ENCODE data around the gene C1orf174. TPM values are rescaled to one million over a fixed set of nuclear protein-coding genes. Genes with fewer than 3 reads are reported as not detected.

C1orf174 gene
- total and polyA plus RNA-seq, 2 of the 4 experiments (the other 2 are of a cell fraction) = 26.7 to 45.7 TPM

GRCh38 chr1:3888301-3888700 is 11.8 kb downstream of the C1orf174 start:
- Histone ChIP-seq H3K4me1 (ENCODE audit: control insufficient read depth, insufficient read depth, low read length) (no peaks in the 10 kb centered on the region), H3K79me1 (ENCODE audit: low read depth in 1 of 2, low read length in 2 of 2) (peaks cover 5 to 10% of the 10 kb centered on the region in 2 experiments), H3K4ac (ENCODE audit: low read depth, low read length) (no peak overlapping the region), H3K9me1 (ENCODE audit: insufficient read depth, low read length) (no peaks in the 10 kb centered on the region; the same call in 1 of the 2 replicates), H3K9me3 (ENCODE audit: control insufficient read depth, insufficient read depth, low read length) (no peaks in the 10 kb centered on the region), H2BK15ac (ENCODE audit: low read depth, low read length) (no peak overlapping the region), H4K91ac (ENCODE audit: insufficient read depth, low read depth, low read length) (no peak overlapping the region), H3K27ac (ENCODE audit: insufficient read depth, low read length) (no peak overlapping the region), H3K18ac (ENCODE audit: low read depth, low read length) (no peak overlapping the region), H3K14ac (replicated peaks; ENCODE audit: low read depth, low read length) (no peak overlapping the region), H3K36me3 (ENCODE audit: control insufficient read depth, insufficient read depth, low read length) (peaks cover 40% of the 10 kb centered on the region), H3K9ac (ENCODE audit: low read depth, low read length) (no peak overlapping the region), H2AK9ac (replicated peaks; ENCODE audit: low read depth, low read length, poor library complexity) (no peak overlapping the region), H3K56ac (ENCODE audit: extremely low read depth, insufficient read depth, low read length) (no peak overlapping the region), H3K23ac (ENCODE audit: low read depth, low read length) (no peak overlapping the region), H2AK5ac (ENCODE audit: low read depth, low read length) (no peak overlapping the region), H2BK5ac (ENCODE audit: low read depth, low read length, poor library complexity, severe bottlenecking) (no peak overlapping the region), H3K4me2 (ENCODE audit: low read depth, low read length) (no peak overlapping the region), H3K4me3 (ENCODE audit: insufficient read depth, low read depth, low read length) (no peak overlapping the region), H3K27me3 (ENCODE audit: control insufficient read depth, insufficient read depth, low read length) (no peaks in the 10 kb centered on the region), H4K8ac (ENCODE audit: low read depth in 2 of 2, low read length in 2 of 2) (no peak overlapping the region), H2AFZ (replicated peaks; ENCODE audit: low read length, poor library complexity) (no peak overlapping the region), H4K5ac (ENCODE audit: low read depth, low read length) (no peak overlapping the region), H4K20me1 (ENCODE audit: insufficient read depth, low read length) (no peaks in the 10 kb centered on the region), H2BK120ac (ENCODE audit: low read depth, low read length) (no peak overlapping the region), H2BK20ac (ENCODE audit: low read depth, low read length) (no peak overlapping the region)
- dilution Hi-C loops (cut with HindIII; ENCODE audit: low sequenced_read_pairs, unreplicated experiment) = no loop called here
- in situ Hi-C loops (cut with MboI; ENCODE audit: low sequenced_read_pairs) = no loop called here
- POLR2A ChIA-PET (ENCODE audit: unreplicated experiment) = no interaction called here
- DNase-seq = no peak
- whole genome bisulfite sequencing, 2 experiments (ENCODE audit: extremely low coverage in 2 of 2, insufficient read length in 1 of 2) = 75% methylated on average over 7 of the region's 15 CpGs; no CpG with 5 or more reads in 1 of the 2 experiments
- CTCF ChIA-PET = interaction anchor here (0.6 kb wide), 1 partner anchor 25 kb away, joined by 3 read pairs; no protein-coding TSS in a partner anchor
- TF ChIP-seq USF2 (IDR thresholded peaks at IDR 0.05; ENCODE audit: low read depth, low read length) = no peak
- TF ChIP-seq BHLHE40 (IDR thresholded peaks at IDR 0.05; ENCODE audit: low read depth, low read length) = no peak
- TF ChIP-seq CHD1 (IDR thresholded peaks at IDR 0.05; ENCODE audit: low read depth, low read length) = no peak
- no peak for TF ChIP-seq RAD21 (IDR thresholded peaks at IDR 0.05; ENCODE audit: low read length)
- TF ChIP-seq SMC3 (IDR thresholded peaks at IDR 0.05; ENCODE audit: low read depth, low read length) = no peak
- TF ChIP-seq ELK1 (IDR thresholded peaks at IDR 0.05; ENCODE audit: borderline replicate concordance, low read depth, low read length) = no peak
- no peak for TF ChIP-seq MAZ (IDR thresholded peaks at IDR 0.05; ENCODE audit: borderline replicate concordance, low read depth, low read length)
- no peak for TF ChIP-seq RFX5 (IDR thresholded peaks at IDR 0.05; ENCODE audit: low read depth, low read length)
- no peak for TF ChIP-seq CEBPB (IDR thresholded peaks at IDR 0.05; ENCODE audit: low read depth, low read length)
- TF ChIP-seq FOS (IDR thresholded peaks at IDR 0.05; ENCODE audit: low read depth, low read length) = no peak
- no peak for TF ChIP-seq MXI1 (IDR thresholded peaks at IDR 0.05; ENCODE audit: borderline replicate concordance, low read depth, low read length)
- no peak for TF ChIP-seq MAFK (IDR thresholded peaks at IDR 0.05; ENCODE audit: low read depth, low read length)
- TF ChIP-seq POLR2A (IDR thresholded peaks at IDR 0.05; ENCODE audit: low read depth, low read length) = no peak
- no peak for TF ChIP-seq CTCF (conservative IDR thresholded peaks at IDR 0.05; ENCODE audit: low read depth, low read length)
- TF ChIP-seq RCOR1 (IDR thresholded peaks at IDR 0.05; ENCODE audit: insufficient replicate concordance, low read length) = no peak
- TF ChIP-seq NFE2L2 (IDR thresholded peaks at IDR 0.05; ENCODE audit: low read depth, low read length) = no peak
- no peak for ATAC-seq (ENCODE audit: low read depth)
- BruUV-seq (replicated peaks) = no TSS peak
- intact Hi-C loops (cut with micrococcal nuclease) = no loop called here

All from IMR-90 (cell line).